BJ (cell line): ENCODE measurements around the gene ZNF536. TPM values are rescaled to one million over a fixed set of nuclear protein-coding genes. Genes with fewer than 3 reads are reported as not detected.

Source experiments
- CTCF ChIA-PET: fragments of 350-600 bp; formaldehyde crosslinking; extraction: SDS; loops from one replicate; lab custom pipeline; 2021; ENCODE audit warnings: antibody characterized with exemption, inconsistent platforms; lab: Yijun Ruan, JAX
- POLR2A ChIA-PET: fragments of 300-600 bp; sonication (Branson Sonifier 250); formaldehyde crosslinking; extraction: SDS; loops from one replicate; lab custom pipeline; 2021; ENCODE audit warnings: antibody characterized with exemption; lab: Charles Lee
- DNase-seq: peaks from one replicate; pipeline ENCODE4 v3.0.0-alpha.2; 2011; ENCODE audit warnings: low read depth
- H3K27me3 ChIP-seq: 2 replicates; pipeline ENCODE4 v1.6.0; 2011; ENCODE audit warnings: low read length; ENCODE audit not compliant: control insufficient read depth, insufficient read depth
- H3K36me3 ChIP-seq: 2 replicates; pipeline ENCODE4 v1.5.1; 2011; ENCODE audit warnings: low read length; ENCODE audit not compliant: control insufficient read depth, insufficient read depth
- H3K4me3 ChIP-seq: 2 replicates; pipeline ENCODE4 v1.5.1; 2011; ENCODE audit warnings: low read depth, mild to moderate bottlenecking, control low read depth, low read length
- polyA plus RNA-seq: library from polyadenylated mRNA; depleted of rRNA; stranded (reverse); fragments of >200 nt; gene quantifications from 2 replicates; pipeline ENCODE4 v1.2.3, GENCODE V29; 2011
- TF ChIP-seq, protein P1 (sequence below): IDR thresholded peaks from 2 replicates; pipeline ENCODE4 v1.5.1; 2011; ENCODE audit warnings: low read depth, mild to moderate bottlenecking, control low read depth, inconsistent platforms, low read length, moderate library complexity; ENCODE audit not compliant: insufficient read depth

ZNF536 gene
- polyA plus RNA-seq, 1 experiment, result not detected

DNA sequence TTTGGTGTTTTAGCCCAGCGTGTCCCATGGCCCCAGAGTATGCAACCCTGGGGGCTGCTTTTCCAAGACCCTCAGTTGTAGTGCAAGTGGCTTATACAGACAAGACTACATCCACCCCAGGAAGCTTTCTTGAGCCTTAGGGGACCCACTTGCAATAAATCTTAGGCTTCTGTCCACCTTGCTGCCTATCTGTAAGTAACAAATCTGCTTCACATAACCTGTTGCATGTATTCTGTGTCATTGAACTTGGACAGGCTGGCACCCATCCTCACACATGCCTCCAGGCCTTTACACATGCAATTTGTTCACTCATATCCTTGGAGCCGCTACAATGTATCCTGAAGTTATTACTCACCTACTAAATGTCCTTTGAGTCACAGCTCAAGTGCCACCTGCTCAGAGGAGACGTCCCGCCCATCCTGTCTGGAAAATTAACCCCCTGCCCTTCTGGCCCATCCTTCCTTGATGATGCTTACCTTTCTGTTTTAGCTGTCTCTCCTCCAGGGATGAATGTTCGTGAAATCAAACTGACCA is 101.2 kb downstream of the ZNF536 start:
- TF ChIP-seq, protein P1, sequence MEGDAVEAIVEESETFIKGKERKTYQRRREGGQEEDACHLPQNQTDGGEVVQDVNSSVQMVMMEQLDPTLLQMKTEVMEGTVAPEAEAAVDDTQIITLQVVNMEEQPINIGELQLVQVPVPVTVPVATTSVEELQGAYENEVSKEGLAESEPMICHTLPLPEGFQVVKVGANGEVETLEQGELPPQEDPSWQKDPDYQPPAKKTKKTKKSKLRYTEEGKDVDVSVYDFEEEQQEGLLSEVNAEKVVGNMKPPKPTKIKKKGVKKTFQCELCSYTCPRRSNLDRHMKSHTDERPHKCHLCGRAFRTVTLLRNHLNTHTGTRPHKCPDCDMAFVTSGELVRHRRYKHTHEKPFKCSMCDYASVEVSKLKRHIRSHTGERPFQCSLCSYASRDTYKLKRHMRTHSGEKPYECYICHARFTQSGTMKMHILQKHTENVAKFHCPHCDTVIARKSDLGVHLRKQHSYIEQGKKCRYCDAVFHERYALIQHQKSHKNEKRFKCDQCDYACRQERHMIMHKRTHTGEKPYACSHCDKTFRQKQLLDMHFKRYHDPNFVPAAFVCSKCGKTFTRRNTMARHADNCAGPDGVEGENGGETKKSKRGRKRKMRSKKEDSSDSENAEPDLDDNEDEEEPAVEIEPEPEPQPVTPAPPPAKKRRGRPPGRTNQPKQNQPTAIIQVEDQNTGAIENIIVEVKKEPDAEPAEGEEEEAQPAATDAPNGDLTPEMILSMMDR, result no peak
- Histone ChIP-seq H3K4me3 (no peak overlapping the region), H3K27me3 (no peaks in the 10 kb centered on the region), H3K36me3 (no peaks in the 10 kb centered on the region)
- ChIA-PET CTCF (no interaction called here), POLR2A (no interaction called here)
- no peak for DNase-seq

DNA sequence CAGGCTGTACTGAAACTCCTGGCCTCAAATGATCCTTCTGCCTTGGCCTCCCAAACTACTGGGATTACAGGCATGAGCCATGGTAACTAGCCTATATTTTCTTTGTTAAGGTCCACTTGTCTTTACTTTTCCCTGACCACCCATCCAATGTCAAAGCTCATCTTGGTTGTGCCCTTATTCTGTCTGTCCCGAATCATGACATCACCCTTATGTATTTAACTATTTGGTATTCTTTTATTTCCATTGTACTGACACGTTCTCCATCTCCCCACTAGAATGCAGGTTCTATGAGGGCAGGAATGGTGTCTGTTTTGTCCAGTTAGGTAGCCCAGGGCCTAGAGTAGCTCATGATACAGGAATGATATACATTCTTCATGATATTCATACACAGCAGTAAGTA is 104.8 kb downstream of the ZNF536 start:
- POLR2A ChIA-PET, result no interaction called here
- no peak overlapping the region for H3K4me3 ChIP-seq
- H3K27me3 ChIP-seq, result no peaks in the 10 kb centered on the region
- H3K36me3 ChIP-seq, result no peaks in the 10 kb centered on the region
- CTCF ChIA-PET, result no interaction called here
- no peak for DNase-seq
- TF ChIP-seq, protein P1, result no peak

DNA sequence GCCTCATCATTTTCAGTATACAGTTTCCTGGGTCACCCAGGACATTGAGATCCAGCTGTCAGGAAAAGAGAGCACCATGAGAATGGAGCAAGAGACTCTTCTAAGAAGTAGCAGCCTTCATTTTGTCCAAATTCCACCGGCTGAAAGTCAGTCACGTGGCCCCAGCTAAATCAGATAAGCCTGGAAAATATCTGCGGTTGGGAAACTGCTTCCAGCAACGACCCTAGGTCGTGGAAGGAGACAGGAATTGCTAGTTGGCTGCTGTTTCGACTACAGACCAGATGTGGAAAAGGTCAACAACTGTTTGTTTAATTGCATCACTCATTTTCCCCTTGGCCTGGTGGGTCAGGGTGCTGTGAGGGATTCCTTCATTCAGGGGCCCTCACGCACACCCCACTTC is 107.0 kb downstream of the ZNF536 start:
- Histone ChIP-seq H3K4me3 (no peak overlapping the region), H3K36me3 (no peaks in the 10 kb centered on the region), H3K27me3 (no peaks in the 10 kb centered on the region)
- POLR2A ChIA-PET, result no interaction called here
- TF ChIP-seq, protein P1, result no peak
- DNase-seq, result no peak
- CTCF ChIA-PET, result no interaction called here

DNA sequence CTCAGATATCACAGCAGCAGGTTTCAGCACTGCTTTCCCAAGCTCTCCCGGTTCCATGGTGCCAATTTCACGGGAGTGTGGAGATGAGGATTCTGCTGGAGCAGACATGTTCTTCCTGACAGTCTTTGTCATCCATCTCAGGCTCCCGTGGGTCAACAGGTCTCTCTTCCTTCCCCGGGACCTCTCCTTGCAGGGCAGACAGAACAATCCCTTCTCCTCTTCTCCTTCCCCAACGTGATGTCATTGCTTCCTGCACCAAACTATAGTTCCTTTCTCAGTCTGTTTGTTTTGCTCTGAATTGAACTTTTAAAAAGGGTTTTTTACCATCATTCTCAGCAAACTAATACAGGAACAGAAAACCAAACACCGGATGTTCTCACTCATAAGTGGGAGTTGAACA is 107.9 kb downstream of the ZNF536 start:
- CTCF ChIA-PET, result no interaction called here
- no peaks in the 10 kb centered on the region for H3K27me3 ChIP-seq
- TF ChIP-seq, protein P1, result no peak
- no peak overlapping the region for H3K4me3 ChIP-seq
- POLR2A ChIA-PET, result no interaction called here
- DNase-seq, result no peak
- no peaks in the 10 kb centered on the region for H3K36me3 ChIP-seq

DNA sequence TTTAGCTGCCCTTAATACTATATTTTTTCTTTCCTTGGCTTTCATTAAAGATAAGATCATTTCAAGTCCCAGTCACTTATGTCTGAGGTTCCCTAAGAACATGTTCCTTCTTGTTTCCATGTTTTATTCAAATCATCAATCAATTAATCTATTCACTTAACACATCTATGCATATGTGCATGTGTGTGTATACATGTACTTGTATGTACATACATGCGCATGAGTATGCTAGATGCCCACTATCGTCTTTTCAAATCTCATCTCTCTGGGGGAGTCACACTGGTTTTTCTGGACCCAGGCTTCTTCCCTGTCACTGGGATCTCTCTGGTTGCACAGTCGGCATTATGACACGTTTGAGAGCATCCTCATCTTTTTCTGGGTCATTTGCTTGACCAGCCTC is 108.9 kb downstream of the ZNF536 start:
- H3K36me3 ChIP-seq, result no peaks in the 10 kb centered on the region
- CTCF ChIA-PET, result no interaction called here
- TF ChIP-seq, protein P1, result no peak
- DNase-seq, result no peak
- no peaks in the 10 kb centered on the region for H3K27me3 ChIP-seq
- H3K4me3 ChIP-seq, result no peak overlapping the region
- POLR2A ChIA-PET, result no interaction called here
